Endometrial microvascular endothelial cells (primary cell): Measurements from ENCODE around the gene FAM184A. TPM values are rescaled to one million over a fixed set of nuclear protein-coding genes. Genes with fewer than 3 reads are reported as not detected.
"Not testable (repeated sequence)": the region's sequence is repeated elsewhere in the genome, so short reads cannot be mapped to it uniquely, and the experiment has no call there.

Experiments
- in situ Hi-C: cut with HindIII; loops from 2 replicates; pipeline ENCODE4 v1.10.0; 2017; ENCODE audit warnings: low sequenced_read_pairs, low pct_unique_long_range_greater_than_20kb; ENCODE audit errors: inconsistent ontology term
- total RNA-seq: library from RNA; depleted of rRNA; stranded (reverse); fragments of >200 nt; gene quantifications from one replicate; pipeline ENCODE4 v1.2.3, GENCODE V29; 2015; ENCODE audit errors: inconsistent ontology term

FAM184A gene
- total RNA-seq, 1 donor from 2014 or later = not detected

DNA sequence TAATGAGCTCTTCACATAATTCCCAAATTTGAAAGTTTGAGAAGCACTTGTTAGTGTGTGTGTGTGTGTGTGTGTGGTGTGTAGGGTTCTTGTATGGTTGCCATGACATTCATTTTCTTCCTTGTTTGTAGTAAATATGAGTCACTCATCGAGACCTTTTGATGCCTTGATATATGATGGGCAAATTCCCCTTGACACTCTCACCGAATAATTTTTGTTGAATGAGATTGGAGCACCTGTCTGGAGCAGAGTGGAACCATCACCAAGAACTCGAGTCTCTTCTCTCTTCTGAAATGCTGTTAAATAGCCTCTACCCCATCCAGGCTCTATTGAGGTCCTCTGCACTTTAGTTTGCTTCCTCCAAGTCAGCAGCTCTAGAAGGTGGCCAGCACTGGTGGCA lies 29.6 kb upstream of the FAM184A start:
- in situ Hi-C loops = no loop called here

DNA sequence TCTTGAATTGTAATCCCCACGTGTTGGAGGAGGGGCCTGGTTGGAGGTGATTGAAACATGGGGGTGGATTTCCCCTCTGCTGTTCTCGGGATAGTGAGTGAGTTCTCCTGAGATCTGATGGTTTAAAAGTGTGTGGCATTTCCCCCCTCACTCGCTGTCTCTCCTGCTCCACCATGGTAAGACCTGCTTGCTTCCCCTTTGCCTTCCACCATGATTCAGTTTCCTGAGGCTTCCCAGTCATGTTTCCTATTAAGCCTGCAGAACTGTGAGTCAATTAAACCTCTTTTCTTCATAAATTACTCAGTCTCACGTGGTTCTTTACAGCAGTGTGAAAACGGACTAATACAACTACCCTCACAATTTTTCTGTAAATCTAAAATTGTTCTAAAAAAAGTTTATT lies 26.8 kb upstream of the FAM184A start:
- in situ Hi-C loops = no loop called here

DNA sequence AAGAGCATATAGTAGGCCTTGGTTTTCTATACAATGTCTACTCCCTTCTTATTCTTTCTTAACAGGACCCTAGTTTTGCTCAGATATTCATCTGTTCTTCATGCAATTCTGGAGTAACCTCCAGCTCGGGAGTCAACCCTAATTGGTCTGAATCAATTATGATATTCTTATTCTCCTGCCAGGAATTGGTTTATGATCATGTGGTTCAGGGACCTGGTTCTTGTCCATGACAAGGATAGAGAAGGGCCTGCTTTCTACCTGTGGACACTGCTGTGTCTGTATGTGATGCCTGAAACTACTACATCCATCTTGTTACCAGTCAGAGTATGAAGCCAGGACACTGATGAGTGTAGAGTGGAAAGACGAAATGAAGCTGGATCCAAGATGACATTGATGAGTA lies 24.4 kb upstream of the FAM184A start:
- in situ Hi-C loops = no loop called here

DNA sequence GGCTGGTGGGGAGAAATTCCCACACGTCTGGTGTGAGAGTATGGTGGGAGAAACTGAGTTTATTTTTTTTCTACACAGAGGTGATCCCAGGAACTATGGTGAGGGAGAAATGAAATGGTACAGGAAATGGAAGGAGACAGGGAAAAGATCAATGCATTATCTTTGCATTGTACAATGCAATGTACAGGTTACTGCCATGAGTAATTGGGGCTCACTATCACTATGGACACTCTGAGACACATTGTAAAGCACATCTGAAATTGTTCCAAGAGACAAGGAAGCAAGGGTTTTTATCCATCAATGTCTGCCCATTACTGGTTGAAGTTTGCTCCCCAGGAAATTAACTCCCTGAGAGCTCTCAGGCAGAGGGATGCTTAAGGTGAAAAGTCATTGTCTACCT lies 21.7 kb upstream of the FAM184A start:
- in situ Hi-C loops = no loop called here

DNA sequence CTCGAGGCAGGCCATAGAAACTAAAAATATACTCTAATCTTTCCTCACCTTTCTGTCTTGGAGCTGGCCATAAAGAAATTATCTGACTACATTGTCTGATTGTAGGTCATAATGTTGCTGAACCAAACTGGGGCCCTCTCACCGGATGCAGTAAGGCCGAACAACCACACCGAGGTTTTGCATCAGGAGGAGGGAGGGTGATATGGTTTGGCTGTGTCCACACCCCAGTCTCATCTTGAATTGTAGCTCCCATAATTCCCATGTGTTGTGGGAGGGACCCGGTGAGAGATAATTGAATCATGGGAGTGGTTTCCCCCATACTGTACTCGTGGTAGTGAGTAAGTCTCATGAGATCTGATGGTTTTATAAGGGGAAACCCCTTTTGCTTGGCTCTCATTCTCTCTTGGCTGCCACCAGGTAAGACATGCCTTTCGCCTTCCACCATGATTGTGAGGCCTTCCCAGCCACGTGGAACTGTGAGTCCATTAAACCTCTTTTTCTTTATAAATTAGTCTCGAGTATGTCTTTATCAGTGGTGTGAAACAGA lies 19.4 kb upstream of the FAM184A start:
- in situ Hi-C loops = not testable (repeated sequence)

DNA sequence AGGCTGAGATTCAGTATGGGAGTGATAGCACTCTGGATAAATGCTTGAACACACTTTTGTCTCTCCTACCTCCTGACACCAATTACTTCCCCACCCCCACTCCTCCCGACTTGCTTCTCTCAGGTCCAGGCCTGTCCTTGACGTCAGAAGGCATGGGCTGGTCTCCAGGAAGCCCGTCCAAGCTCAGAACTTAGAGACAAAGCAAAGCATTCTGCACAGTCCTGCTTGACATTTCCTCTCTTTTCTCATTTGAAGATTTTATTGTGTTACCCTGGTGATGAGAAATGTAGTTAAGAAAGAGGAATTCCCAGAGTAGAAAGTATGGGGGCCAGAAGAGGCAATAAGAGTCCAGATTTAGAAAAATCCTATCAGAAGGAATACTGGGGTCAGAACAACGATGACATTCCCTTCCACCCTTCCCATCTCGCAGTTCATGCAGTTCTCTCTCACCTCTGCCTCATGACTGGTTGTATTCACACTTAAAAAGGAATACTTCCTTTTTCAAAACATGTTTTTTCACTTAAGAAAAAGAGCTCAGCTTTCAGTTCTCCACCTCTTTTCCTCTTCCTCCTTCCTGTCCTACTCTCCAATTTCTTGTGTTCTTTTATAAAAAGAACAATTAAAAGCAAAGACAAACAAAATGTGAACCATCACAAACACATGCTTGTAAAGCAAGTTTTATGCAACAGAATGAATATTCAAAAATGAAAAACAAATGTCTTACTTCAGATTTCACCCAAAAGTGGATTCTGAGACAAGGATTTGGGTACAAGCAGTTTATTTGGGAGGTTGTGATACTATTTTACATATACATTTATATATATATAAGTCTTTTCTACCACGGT lies 18.5 kb upstream of the FAM184A start:
- in situ Hi-C loops = no loop called here

DNA sequence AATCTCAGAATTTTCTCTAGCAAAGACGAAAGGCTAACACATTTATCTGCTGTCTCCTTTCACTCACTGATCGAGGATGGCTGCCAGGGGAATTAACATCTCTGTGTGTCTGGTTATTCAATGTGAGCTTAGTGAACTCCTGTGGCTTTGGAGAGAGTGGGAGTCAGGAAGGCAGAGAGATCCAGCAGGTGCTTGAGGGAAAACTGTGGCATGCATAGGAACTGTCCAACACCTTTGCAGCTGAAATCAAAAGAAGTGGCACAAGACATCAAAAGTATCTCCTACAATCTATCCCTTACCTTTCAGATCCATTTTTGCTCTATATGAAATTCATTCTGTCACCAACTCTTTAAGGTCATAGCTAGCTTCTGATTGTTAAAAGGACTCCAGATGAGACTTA lies 11.8 kb upstream of the FAM184A start:
- in situ Hi-C loops = no loop called here

DNA sequence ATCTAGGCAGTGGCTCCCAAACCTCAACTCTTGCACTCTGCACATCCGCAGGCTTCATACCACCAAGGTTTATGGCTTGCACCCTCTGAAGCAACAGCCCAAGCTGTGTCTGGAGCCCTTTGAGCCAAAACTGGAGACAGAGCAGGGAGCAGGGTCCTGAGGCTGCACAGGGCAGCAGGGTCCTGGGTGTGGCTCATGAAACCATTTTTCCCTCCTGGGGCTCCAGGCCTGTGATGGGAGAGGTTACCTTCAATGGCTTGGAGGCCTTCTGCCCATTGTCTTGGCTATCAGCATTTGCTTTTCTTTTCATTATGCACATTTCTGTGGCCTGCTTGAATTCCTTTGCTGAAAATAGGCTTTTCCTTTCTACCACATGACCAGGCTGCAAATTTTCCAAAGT lies 6.3 kb upstream of the FAM184A start:
- in situ Hi-C loops = no loop called here

DNA sequence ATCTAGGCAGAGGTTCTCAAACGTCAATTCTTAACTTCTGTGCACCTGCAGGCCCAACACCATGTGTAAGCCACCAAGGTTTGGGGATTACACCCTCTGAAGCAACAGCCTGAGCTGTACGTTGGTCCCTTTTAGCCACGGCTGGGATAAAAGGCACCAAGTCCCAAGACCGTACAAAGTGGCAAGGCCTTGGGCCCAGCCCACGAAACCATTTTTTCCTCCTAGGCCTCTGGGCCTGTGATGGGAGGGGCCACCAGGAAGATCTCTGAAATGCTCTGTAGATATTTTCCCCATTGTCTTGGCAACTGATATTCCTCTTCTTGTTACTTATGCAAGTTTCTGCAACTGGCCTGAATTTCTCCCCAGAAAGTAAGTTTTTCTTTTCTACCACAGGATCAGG lies 4.5 kb upstream of the FAM184A start:
- in situ Hi-C loops = no loop called here

DNA sequence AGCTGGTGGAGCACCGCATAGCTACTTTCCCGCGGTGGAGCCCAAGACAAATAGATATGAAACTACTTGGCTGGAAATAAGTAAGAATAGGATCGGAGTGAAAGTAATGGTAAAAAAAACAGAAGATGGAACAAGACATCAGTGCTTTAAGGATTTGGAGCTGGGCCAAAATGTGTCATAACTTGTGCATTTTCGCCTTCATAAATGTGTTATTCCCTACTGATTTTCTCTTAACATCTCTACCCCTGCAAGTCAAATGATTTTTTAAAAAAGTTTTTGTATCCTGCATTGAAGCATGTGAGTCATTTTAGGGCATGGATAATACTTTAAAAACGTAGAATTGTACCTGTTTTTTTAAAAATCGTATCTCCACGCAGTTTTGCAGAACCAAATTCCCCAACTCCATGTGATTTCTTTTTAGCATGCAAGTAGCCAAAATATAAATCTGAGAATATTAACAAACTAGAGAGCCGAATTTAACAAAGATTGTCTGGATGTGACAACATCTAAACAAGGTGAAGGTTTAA lies 882 bp upstream of the FAM184A start:
- in situ Hi-C loops = no loop called here

DNA sequence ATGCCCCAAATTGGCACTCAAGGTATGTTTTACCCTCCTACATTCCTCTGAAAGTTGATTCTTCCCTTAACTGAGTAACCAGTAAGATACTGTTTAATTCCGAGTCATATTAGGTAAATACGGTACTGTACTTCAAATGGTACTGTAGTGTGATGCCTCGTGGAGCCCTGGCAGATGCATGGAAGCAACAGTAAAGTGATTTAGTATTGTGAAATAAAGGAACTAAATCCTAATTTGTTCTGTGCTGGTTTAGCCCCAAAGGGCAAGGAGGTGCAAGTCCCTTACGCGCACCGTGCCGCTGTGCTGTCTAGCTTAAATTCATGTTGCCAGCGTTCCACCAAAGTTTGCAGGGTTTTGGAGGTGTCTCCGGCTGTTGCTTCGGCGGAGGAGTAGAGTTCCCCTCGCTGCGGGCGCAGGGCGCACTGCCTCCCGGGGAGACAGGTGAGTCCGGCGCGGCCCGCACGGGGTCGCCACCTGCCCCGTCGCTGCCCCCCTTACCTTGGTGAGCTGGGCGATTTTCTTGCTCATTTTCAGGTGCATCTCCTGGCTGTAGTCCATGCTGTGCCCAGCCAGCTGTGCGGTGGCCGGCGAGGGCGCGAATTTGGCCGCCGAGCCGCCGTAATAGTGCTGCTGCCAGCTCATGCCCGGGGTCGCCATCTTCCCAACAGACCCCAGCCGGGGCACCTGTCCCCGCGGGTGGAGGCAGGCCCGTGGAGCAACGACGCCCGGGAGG lies 655 bp downstream of the FAM184A start:
- in situ Hi-C loops = no loop called here

DNA sequence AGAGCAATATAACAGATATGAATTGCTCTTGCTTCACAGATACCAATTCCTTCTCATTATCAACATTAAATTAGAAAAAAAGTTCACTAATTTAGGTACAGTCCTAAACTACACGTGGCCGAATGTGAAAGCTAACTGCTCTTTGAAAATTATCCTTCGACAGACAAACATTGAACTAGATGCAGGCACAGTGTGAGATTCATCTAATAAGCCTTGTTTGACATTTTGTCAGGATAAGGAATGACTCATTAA lies 1.1 kb downstream of the FAM184A start:
- in situ Hi-C loops = no loop called here

DNA sequence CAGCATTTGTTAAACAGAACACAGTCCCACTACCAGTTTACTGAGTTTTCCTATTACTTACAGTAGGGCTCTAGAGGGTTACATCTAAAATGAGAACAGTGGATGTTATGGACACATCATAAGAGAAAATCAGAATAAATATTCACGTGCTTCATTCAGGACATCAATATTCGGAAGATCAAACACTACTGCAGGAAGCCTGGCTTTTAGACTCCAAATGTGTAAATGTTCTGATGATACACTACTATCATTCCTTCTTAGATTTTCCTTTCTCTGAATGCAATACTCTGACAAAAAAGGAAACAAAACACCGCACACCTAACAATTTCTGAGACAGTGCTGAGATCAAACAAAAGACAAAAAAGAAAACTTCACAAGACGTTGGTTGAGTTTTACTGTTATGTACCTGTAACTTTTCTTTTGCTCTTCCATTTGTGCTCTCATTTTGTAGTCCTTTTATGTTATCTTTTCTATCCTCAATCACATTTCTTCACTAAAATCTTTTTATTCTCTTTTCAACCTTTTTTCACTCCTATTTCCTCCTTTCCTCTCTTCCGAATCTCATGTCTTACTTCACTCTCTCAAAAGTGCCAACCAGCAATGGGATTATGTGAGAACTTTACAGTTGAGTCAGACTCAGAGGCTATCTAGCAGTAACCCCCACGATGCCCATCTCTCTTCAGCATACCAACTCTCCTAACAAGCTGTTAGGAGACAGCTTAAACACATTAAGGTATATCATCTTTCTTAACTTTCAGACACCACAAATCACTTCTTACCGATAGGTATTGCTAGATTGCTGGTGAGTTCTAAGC lies 1.7 kb downstream of the FAM184A start:
- in situ Hi-C loops = no loop called here

DNA sequence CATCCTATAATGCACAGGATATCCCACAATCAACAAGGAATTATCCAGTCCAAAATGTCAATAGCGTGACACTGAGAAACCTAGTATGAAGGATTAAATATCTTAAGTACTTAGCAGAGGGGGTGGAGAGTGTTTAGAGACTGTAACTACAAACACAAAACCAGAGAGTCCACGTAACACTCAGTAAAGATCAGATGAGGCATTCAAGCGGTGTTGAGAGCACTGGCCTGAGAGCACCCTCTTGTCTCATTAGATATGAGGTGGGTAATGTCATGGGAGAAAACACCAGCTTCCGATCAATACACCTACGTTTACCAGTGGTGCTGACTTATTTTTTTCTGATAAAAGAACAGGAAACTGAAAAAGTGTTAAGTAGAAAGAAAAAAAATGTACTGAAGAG lies 2.3 kb downstream of the FAM184A start:
- in situ Hi-C loops = no loop called here

DNA sequence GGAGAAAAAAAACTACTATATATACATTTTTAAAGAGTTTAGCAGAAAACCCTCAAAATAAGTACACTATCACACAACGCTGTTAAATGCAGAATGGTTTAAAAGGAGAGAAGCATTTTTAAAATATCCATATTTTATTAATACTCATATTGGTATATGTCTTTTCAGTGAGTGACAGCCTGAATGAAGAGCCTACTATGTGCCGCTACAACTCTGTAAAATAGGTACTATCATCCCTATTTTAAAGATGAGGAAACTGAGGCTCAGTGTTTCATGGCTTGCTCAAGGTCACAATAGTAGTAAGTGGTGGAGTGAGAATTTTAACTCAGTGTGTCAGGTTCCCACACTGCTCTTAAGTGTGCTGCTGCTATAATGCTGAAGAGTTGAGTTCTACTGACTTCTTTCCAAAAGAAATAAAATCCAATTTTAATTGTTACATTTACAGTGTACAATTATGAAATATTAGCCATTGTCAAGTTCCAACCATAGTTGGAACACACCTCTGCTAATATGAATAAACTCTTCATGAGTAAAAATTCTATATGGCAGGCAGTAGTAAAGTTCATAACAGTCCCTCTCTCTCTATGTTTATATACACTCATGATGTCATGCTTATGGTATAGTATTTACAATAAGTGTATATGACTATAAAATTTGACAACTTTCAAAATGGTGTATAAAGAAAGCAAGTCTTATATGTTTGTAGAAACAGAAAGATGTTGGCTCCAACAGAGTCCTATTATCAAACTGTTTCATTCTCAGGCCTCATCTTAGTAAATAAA lies 3.1 kb downstream of the FAM184A start:
- in situ Hi-C loops = no loop called here

DNA sequence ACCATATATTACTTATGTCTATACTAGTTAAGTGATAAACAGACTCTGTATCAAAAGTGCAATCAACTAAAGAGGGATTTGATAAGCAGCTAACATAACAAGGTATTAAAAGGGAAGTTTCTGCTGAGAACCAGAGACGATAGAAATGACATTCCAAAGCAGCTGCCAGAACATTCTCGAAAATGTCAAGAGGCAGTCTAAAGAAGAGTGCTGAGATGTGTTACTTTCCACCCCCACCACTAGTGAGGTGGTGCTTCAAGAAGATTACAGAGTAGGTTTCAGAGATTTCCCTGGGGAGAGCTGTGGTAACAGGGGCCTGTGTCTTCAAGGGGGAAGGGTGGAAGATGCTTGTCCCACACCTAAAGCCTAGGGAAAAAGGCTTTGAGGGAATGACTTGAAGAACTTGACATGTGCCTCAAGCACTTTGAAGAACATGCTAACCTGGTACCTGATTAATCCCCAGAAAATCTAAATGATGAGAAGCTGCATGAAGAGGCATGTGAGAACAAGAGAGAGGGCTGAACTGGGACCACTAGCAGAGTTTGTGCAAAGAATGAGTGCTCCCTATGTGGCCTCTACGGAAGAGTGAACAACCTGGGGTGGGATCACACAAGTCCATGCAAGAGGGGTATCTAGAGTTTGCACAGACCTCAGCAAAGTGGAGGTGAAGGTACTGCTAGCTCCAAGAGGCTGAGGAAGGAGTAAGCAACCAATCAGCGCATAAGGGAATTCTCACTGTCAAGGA lies 5.0 kb downstream of the FAM184A start:
- in situ Hi-C loops = no loop called here

DNA sequence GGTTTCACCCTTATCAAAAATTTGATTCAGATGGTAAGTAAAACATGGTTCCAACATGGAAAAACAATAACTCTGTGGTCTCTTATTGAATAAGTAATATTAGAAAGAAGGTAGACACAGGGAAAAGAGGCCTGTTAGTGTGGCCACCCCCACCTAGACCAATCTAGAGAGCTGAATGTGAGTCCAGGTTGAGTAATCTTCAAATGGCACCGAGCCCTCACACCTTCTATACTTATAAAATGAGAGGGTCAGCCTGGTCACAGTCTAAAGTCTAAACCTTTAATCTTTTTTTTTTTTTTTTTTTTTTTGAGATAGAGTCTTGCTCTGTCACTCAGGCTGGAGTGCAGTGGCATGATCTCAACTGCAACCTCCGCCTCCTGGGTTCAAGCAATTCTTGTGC lies 6.9 kb downstream of the FAM184A start:
- in situ Hi-C loops = no loop called here

DNA sequence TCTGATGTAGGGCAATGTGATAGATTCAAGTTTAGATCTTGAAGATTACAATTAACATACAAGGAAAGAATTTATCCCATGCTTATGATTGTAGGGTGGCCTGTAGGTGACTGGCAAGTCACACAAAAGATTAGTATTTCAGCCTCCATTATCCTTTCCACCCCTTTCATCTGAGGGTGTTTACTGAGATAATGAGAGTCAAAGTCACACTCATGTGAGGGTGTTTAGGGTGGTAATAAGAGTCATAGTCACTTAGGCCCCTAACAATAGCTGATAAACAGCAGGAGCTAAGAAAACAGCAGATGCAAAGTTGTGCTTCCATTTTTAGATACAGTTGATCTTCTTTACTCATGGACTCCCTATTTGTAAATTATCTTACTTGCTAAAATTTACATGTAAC lies 11.4 kb downstream of the FAM184A start:
- in situ Hi-C loops = no loop called here
